ENCODE results near the gene STRIP2. TPM values are rescaled to one million over a fixed set of nuclear protein-coding genes. Genes with fewer than 3 reads are reported as not detected.
"Not testable (repeated sequence)": the region's sequence is repeated elsewhere in the genome, so short reads cannot be mapped to it uniquely, and the experiment has no call there.

Gene STRIP2
- total RNA-seq, 1 donor from 2014 or later: 1.3 TPM

DNA sequence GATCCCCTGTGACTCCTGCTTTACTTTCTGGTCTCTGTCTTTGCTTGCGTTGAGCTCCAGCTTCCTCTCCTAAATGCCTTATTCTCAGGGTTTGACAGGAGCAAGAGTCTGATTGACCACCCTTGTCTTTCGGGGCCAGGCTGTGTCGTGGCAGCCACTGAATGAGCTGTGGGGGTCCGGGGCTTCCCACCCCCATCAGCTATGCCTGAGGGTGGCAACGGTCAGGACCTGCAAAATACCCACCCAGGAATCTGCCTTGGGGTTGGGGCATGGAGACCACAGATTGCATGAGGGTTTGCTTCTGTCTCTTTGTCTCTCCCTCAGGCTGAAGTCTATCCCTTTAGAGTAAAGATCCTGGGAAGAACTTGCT is 88.7 kb downstream of the STRIP2 start:
- Histone ChIP-seq H3K36me3 (no peaks in the 10 kb centered on the region), H3K27me3 (no peaks in the 10 kb centered on the region), H3K9me3 (no peaks in the 10 kb centered on the region), H3K4me1 (no peaks in the 10 kb centered on the region), H3K4me3 (no peak overlapping the region), H3K27ac (no peak overlapping the region)
- DNase-seq (no peak), ATAC-seq (no peak)
- intact Hi-C loops (cut with DNase I): no loop called here
- TF ChIP-seq, protein P1, sequence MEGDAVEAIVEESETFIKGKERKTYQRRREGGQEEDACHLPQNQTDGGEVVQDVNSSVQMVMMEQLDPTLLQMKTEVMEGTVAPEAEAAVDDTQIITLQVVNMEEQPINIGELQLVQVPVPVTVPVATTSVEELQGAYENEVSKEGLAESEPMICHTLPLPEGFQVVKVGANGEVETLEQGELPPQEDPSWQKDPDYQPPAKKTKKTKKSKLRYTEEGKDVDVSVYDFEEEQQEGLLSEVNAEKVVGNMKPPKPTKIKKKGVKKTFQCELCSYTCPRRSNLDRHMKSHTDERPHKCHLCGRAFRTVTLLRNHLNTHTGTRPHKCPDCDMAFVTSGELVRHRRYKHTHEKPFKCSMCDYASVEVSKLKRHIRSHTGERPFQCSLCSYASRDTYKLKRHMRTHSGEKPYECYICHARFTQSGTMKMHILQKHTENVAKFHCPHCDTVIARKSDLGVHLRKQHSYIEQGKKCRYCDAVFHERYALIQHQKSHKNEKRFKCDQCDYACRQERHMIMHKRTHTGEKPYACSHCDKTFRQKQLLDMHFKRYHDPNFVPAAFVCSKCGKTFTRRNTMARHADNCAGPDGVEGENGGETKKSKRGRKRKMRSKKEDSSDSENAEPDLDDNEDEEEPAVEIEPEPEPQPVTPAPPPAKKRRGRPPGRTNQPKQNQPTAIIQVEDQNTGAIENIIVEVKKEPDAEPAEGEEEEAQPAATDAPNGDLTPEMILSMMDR (IDR thresholded peaks at IDR 0.05): no peak

DNA sequence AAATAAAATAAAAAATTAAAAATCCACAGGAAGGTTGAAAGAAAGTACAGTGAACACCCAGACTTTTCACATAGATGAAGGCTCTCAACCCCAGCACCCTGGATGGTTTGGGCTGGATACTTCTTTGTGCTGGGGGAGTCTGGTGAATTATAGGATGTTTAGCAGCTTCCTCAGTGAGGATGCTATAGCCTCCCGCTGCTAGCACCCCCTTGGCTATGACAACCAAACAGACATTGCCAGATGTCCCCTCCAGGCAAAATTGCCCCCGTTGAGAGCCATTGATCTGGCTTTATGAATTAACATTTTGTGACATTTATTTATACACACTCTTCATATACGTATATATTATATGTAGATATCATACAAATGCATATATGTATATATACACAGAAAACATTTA is 89.7 kb downstream of the STRIP2 start:
- Histone ChIP-seq H3K9me3 (no peaks in the 10 kb centered on the region), H3K4me3 (no peak overlapping the region), H3K36me3 (no peaks in the 10 kb centered on the region), H3K4me1 (no peaks in the 10 kb centered on the region), H3K27me3 (no peaks in the 10 kb centered on the region), H3K27ac (no peak overlapping the region)
- TF ChIP-seq, protein P1 (IDR thresholded peaks at IDR 0.05): no peak
- ATAC-seq: no peak
- no peak for DNase-seq
- intact Hi-C loops (cut with DNase I): no loop called here

DNA sequence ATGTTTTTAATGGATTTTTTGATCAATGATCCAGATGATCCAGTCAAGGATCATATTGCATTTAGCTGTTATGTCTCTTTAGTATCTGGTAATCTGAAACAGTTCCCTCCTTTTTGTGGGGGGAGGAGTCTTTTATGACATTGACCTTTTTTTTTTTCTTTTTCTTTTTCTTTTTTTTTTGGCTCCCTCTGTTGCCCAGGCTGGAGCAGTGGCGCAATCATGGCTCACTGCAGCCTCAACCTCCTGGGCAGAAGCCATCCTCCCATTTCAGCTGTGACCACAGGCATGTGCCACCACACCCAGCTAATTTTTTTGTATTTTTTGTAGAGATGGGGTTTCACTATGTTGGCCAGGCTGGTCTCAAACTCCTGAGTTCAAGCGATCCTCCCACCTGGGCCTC is 90.2 kb downstream of the STRIP2 start:
- H3K27ac ChIP-seq; H3K27me3 ChIP-seq; H3K9me3 ChIP-seq; H3K36me3 ChIP-seq; H3K4me3 ChIP-seq; H3K4me1 ChIP-seq; intact Hi-C loops (cut with DNase I); DNase-seq: not testable (repeated sequence)
- peak; percentile 46 for ATAC-seq

DNA sequence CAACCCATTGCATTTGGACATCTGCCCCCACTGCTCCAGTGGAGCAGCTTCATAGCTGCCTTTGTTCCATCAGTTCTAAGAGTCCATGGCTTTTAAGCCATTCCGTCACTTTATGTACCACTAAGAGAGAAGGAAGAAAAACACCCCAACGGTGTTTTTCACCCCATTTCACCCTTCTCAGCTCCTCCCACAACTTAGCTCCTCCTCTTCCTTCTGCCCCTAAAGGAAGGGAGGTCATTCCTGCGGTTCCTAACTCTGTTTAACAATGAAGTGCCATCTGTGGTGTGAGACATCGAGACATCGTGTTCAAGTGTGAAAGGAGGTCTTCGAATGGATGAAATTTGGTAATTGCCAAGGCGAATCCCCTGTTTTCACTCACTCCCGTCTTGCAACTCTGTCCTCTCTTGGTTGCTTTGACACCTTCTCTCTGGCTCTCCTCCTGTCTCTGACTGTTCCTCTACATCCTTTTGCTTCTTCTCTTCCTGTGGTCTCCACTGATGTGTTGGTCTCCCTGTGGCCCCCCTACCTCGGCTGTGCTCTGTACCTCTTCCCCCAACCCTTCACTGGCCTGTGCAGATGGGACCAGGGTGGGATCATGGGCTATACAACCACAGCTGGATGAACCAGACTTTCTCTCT is 91.1 kb downstream of the STRIP2 start:
- no peak overlapping the region for H3K27ac ChIP-seq
- H3K36me3 ChIP-seq: no peaks in the 10 kb centered on the region
- intact Hi-C loops (cut with DNase I): no loop called here
- TF ChIP-seq, protein P1 (IDR thresholded peaks at IDR 0.05): no peak
- ATAC-seq (no peak), DNase-seq (no peak)
- no peaks in the 10 kb centered on the region for H3K4me1 ChIP-seq
- H3K9me3 ChIP-seq: no peaks in the 10 kb centered on the region
- no peaks in the 10 kb centered on the region for H3K27me3 ChIP-seq
- H3K4me3 ChIP-seq: no peak overlapping the region

DNA sequence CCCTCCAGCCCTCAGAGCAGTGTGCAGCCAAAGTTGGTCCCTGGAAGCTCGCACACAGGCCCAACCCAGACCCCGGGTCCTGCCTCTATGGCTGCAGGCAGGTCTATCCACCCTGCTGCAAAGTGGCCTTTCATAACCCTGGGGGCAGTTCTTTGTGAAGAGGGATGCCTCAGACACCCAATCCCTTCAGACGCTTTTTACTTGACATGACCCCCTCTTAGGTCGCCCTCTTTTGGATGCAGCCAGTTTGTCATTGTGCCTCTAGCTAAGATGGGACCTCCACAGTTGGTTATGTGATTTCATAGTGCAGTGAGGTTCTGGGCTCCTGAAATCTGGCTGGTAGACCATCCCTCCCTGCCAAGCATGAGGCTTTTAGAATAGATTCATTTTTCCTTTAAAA is 95.4 kb downstream of the STRIP2 start:
- Histone ChIP-seq H3K27me3 (no peaks in the 10 kb centered on the region), H3K9me3 (no peaks in the 10 kb centered on the region), H3K36me3 (no peaks in the 10 kb centered on the region), H3K4me1 (no peaks in the 10 kb centered on the region), H3K27ac (no peak overlapping the region), H3K4me3 (no peak overlapping the region)
- DNase-seq (no peak), ATAC-seq (no peak)
- intact Hi-C loops (cut with DNase I): no loop called here
- TF ChIP-seq, protein P1 (IDR thresholded peaks at IDR 0.05): no peak

DNA sequence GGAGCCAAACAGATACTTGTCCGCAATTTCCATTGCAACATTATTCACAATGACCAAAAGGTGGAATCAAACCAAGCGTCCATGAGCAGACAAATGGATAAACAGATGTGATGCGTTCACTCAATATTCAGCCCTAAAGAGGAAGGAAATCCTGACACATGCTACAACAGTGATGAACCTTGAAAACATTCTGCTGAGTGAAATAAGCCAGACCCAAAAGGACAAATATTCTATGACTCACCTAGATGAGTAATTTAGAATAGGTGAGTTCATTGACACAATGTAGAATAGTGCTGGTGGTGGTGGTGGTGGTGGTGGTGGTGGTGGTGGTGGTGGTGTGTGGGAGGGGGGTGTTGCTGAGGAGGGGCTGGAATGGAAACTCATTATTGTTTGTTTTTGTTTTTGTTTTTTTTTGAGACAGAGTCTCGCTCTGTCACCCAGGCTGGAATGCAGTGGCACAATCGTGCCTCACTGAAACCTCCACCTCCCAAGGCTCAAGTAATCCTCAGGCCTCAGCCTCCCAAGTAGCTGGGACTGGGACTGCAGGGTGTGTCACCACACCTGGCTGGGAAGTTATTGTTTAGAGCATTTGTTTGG is 96.7 kb downstream of the STRIP2 start:
- no peaks in the 10 kb centered on the region for H3K9me3 ChIP-seq
- TF ChIP-seq, protein P1 (IDR thresholded peaks at IDR 0.05): no peak
- DNase-seq (no peak), ATAC-seq (no peak)
- no peak overlapping the region for H3K27ac ChIP-seq
- intact Hi-C loops (cut with DNase I): no loop called here
- H3K4me3 ChIP-seq: no peak overlapping the region
- no peaks in the 10 kb centered on the region for H3K27me3 ChIP-seq
- H3K36me3 ChIP-seq: no peaks in the 10 kb centered on the region
- H3K4me1 ChIP-seq: no peaks in the 10 kb centered on the region
